Activated naive CD8-positive, alpha-beta T cell treated with anti-CD3 and anti-CD28 coated beads for 36 hours (primary cell): ENCODE measurements around the gene PRKAR1B. TPM values are rescaled to one million over a fixed set of nuclear protein-coding genes. Genes with fewer than 3 reads are reported as not detected.

Source experiments
- DNase-seq: peaks from one replicate; pipeline ENCODE4 v3.0.0; 2021
- H3K27ac Mint-ChIP-seq: one replicate; pipeline ENCODE4 v1.8.0; 2022; ENCODE audit warnings: mild to moderate bottlenecking, moderate library complexity, mixed read lengths
- H3K27me3 Mint-ChIP-seq: one replicate; pipeline ENCODE4 v1.8.0; 2022; ENCODE audit warnings: mild to moderate bottlenecking, mixed read lengths
- H3K36me3 Mint-ChIP-seq: one replicate; pipeline ENCODE4 v1.8.0; 2021; ENCODE audit warnings: mild to moderate bottlenecking, mixed read lengths
- H3K4me1 Mint-ChIP-seq: one replicate; pipeline ENCODE4 v1.8.0; 2021; ENCODE audit warnings: mixed read lengths
- H3K4me3 Mint-ChIP-seq: one replicate; pipeline ENCODE4 v1.8.0; 2022; ENCODE audit warnings: mild to moderate bottlenecking, moderate library complexity, mixed read lengths
- H3K9me3 Mint-ChIP-seq: one replicate; pipeline ENCODE4 v1.8.0; 2022; ENCODE audit warnings: mixed read lengths
- total RNA-seq, 2 experiments: library from RNA; stranded (reverse); gene quantifications; one replicate each; pipeline ENCODE4 v1.2.3, GENCODE V29; 2021

Gene PRKAR1B
- total RNA-seq, 2 experiments from 2014 or later, result 38.1 to 40.2 TPM

- H3K27me3 Mint-ChIP-seq, result peaks cover 50% of the 10 kb centered on the region
- H3K27ac Mint-ChIP-seq, result no peak overlapping the region
- H3K4me3 Mint-ChIP-seq, result no peak overlapping the region
- DNase-seq, result no peak
- no peaks in the 10 kb centered on the region for H3K36me3 Mint-ChIP-seq
- no peaks in the 10 kb centered on the region for H3K9me3 Mint-ChIP-seq
- H3K4me1 Mint-ChIP-seq, result peaks cover 10% of the 10 kb centered on the region
Observed at GRCh38 chr7:520503-521161, 206.4 kb downstream of the PRKAR1B start.

GRCh38 chr7:519484-520390 is 207.3 kb downstream of the PRKAR1B start, which contains the start of gene PDGFA:
Gene PDGFA (minus strand): TSS chr7:519846. CDS start chr7:519001, 845 bp downstream.
- H3K4me1 Mint-ChIP-seq, result peaks cover 12% of the 10 kb centered on the region
- H3K9me3 Mint-ChIP-seq, result no peaks in the 10 kb centered on the region
- H3K4me3 Mint-ChIP-seq, result peak within 1 kb of the TSS; percentile 81
- H3K36me3 Mint-ChIP-seq, result no peaks in the 10 kb centered on the region
- peaks cover 58% of the 10 kb centered on the region for H3K27me3 Mint-ChIP-seq
- DNase-seq, result peak; percentile 43
- peak within 1 kb of the TSS; percentile 38 for H3K27ac Mint-ChIP-seq

- Mint-ChIP-seq H3K27me3 (peaks cover 58% of the 10 kb centered on the region), H3K9me3 (no peaks in the 10 kb centered on the region), H3K4me3 (peak overlapping the region; percentile 81), H3K27ac (peak overlapping the region; percentile 38), H3K4me1 (peaks cover 12% of the 10 kb centered on the region), H3K36me3 (no peaks in the 10 kb centered on the region)
- peak; percentile 48 for DNase-seq
Observed at GRCh38 chr7:518630-519483, 208.2 kb downstream of the PRKAR1B start.

GRCh38 chr7:517774-518629 is 209.1 kb downstream of the PRKAR1B start:
- Mint-ChIP-seq H3K27ac (no peak overlapping the region), H3K36me3 (no peaks in the 10 kb centered on the region), H3K27me3 (peaks cover 53% of the 10 kb centered on the region), H3K4me1 (peaks cover 12% of the 10 kb centered on the region), H3K9me3 (no peaks in the 10 kb centered on the region), H3K4me3 (peak overlapping the region; percentile 81)
- no peak for DNase-seq

- no peaks in the 10 kb centered on the region for H3K36me3 Mint-ChIP-seq
- peak; percentile 40 for DNase-seq
- H3K4me1 Mint-ChIP-seq, result peaks cover 12% of the 10 kb centered on the region
- no peak overlapping the region for H3K4me3 Mint-ChIP-seq
- H3K9me3 Mint-ChIP-seq, result no peaks in the 10 kb centered on the region
- no peak overlapping the region for H3K27ac Mint-ChIP-seq
- peaks cover 52% of the 10 kb centered on the region for H3K27me3 Mint-ChIP-seq
Observed at GRCh38 chr7:516606-517456, 210.2 kb downstream of the PRKAR1B start.

GRCh38 chr7:516216-516605 is 210.9 kb downstream of the PRKAR1B start:
- no peak overlapping the region for H3K4me3 Mint-ChIP-seq
- DNase-seq, result no peak
- H3K27ac Mint-ChIP-seq, result no peak overlapping the region

GRCh38 chr7:515628-516027 is 211.5 kb downstream of the PRKAR1B start:
- Mint-ChIP-seq H3K36me3 (no peaks in the 10 kb centered on the region), H3K4me3 (peak overlapping the region; percentile 10), H3K27me3 (peaks cover 40% of the 10 kb centered on the region), H3K4me1 (peaks cover 7% of the 10 kb centered on the region), H3K27ac (no peak overlapping the region), H3K9me3 (no peaks in the 10 kb centered on the region)
- DNase-seq, result no peak

More at GRCh38 chr7:516216-516605, 210.9 kb downstream of the PRKAR1B start:
- Mint-ChIP-seq H3K27me3 (peaks cover 46% of the 10 kb centered on the region), H3K9me3 (no peaks in the 10 kb centered on the region), H3K36me3 (no peaks in the 10 kb centered on the region), H3K4me1 (peaks cover 9% of the 10 kb centered on the region)

GRCh38 chr7:514651-515598 is 212.2 kb downstream of the PRKAR1B start:
- Mint-ChIP-seq H3K27me3 (peaks cover 39% of the 10 kb centered on the region), H3K27ac (no peak overlapping the region), H3K9me3 (no peaks in the 10 kb centered on the region), H3K36me3 (no peaks in the 10 kb centered on the region), H3K4me3 (no peak overlapping the region), H3K4me1 (peaks cover 7% of the 10 kb centered on the region)
- DNase-seq, result no peak

GRCh38 chr7:514242-514641 is 212.8 kb downstream of the PRKAR1B start:
- Mint-ChIP-seq H3K4me1 (peaks cover 7% of the 10 kb centered on the region), H3K4me3 (no peak overlapping the region), H3K9me3 (no peaks in the 10 kb centered on the region), H3K27me3 (peaks cover 39% of the 10 kb centered on the region), H3K36me3 (no peaks in the 10 kb centered on the region), H3K27ac (no peak overlapping the region)
- DNase-seq, result no peak

- DNase-seq, result no peak
- no peak overlapping the region for H3K27ac Mint-ChIP-seq
- peaks cover 38% of the 10 kb centered on the region for H3K27me3 Mint-ChIP-seq
- no peak overlapping the region for H3K4me3 Mint-ChIP-seq
- no peaks in the 10 kb centered on the region for H3K36me3 Mint-ChIP-seq
- no peaks in the 10 kb centered on the region for H3K9me3 Mint-ChIP-seq
- H3K4me1 Mint-ChIP-seq, result peaks cover 7% of the 10 kb centered on the region
Observed at GRCh38 chr7:513521-514166, 213.4 kb downstream of the PRKAR1B start.

- peaks cover 4% of the 10 kb centered on the region for H3K4me1 Mint-ChIP-seq
- peaks cover 32% of the 10 kb centered on the region for H3K27me3 Mint-ChIP-seq
- no peak overlapping the region for H3K4me3 Mint-ChIP-seq
- no peaks in the 10 kb centered on the region for H3K36me3 Mint-ChIP-seq
- DNase-seq, result no peak
- H3K9me3 Mint-ChIP-seq, result no peaks in the 10 kb centered on the region
- H3K27ac Mint-ChIP-seq, result no peak overlapping the region
Observed at GRCh38 chr7:512541-513311, 214.4 kb downstream of the PRKAR1B start.

GRCh38 chr7:512146-512510 is 215.0 kb downstream of the PRKAR1B start:
- Mint-ChIP-seq H3K27ac (no peak overlapping the region), H3K27me3 (peaks cover 29% of the 10 kb centered on the region), H3K36me3 (no peaks in the 10 kb centered on the region), H3K9me3 (no peaks in the 10 kb centered on the region), H3K4me3 (no peak overlapping the region), H3K4me1 (peaks cover 2% of the 10 kb centered on the region)
- DNase-seq, result no peak
